Thoracic aorta (tissue), 2 donors: ENCODE measurements around the gene TADA1. TPM values are rescaled to one million over a fixed set of nuclear protein-coding genes. Genes with fewer than 3 reads are reported as not detected.
A peak's percentile ranks its signal among the peaks of the same experiment; 100 is the strongest.

Experiments used
- ATAC-seq: fragments of 150-250 bp; one replicate; pipeline ENCODE4 v1.8.0; 2017; ENCODE audit warnings: low read depth; ENCODE audit not compliant: insufficient number of reproducible peaks, low FRiP score
- DNase-seq: peaks from one replicate; pipeline ENCODE4 v3.0.0-alpha.2; 2020; ENCODE audit warnings: low spot score
- H3K27ac ChIP-seq, 2 donors: fragments of 200-600 bp; sonication (generic); 1 replicate in 1 of 2; 2 replicates in 1 of 2; pipeline ENCODE4 v1.5.1; 2016; ENCODE audit warnings: mild to moderate bottlenecking in 2 of 2, moderate library complexity in 2 of 2
- H3K27me3 ChIP-seq: fragments of 200-600 bp; sonication (generic); replicated peaks from 2 replicates; pipeline ENCODE4 v1.6.0; 2016; ENCODE audit warnings: mild to moderate bottlenecking; ENCODE audit not compliant: insufficient read depth
- H3K36me3 ChIP-seq: fragments of 200-600 bp; sonication (generic); one replicate; pipeline ENCODE4 v1.5.1; 2016
- H3K4me1 ChIP-seq, 2 donors: fragments of 200-600 bp; sonication (generic); 1 replicate in 1 of 2; 2 replicates in 1 of 2; pipeline versions ENCODE4 v1.5.1 to v1.6.0; 2016; ENCODE audit warnings: low read depth in 2 of 2, mild to moderate bottlenecking in 1 of 2; ENCODE audit not compliant: control insufficient read depth in 1 of 2
- H3K4me3 ChIP-seq: fragments of 200-600 bp; sonication (generic); 2 replicates; pipeline ENCODE4 v1.5.1; 2016; ENCODE audit warnings: mild to moderate bottlenecking
- H3K9me3 ChIP-seq: fragments of 200-600 bp; sonication (generic); 2 replicates; pipeline ENCODE4 v1.5.1; 2016
- total RNA-seq, 2 donors: library from RNA; depleted of rRNA; stranded (reverse); fragments of >200 nt; gene quantifications; one replicate each; pipeline versions ENCODE4 v1.1.0 to v1.2.3, GENCODE V29; 2016
- TF ChIP-seq, protein P1 (sequence below): fragments of 200-600 bp; sonication (generic); IDR thresholded peaks from one replicate; pipeline ENCODE4 v1.5.1; 2019; ENCODE audit warnings: antibody characterized with exemption

Gene TADA1
- total RNA-seq, 2 donors from 2014 or later: 5.7 to 6.5 TPM

DNA sequence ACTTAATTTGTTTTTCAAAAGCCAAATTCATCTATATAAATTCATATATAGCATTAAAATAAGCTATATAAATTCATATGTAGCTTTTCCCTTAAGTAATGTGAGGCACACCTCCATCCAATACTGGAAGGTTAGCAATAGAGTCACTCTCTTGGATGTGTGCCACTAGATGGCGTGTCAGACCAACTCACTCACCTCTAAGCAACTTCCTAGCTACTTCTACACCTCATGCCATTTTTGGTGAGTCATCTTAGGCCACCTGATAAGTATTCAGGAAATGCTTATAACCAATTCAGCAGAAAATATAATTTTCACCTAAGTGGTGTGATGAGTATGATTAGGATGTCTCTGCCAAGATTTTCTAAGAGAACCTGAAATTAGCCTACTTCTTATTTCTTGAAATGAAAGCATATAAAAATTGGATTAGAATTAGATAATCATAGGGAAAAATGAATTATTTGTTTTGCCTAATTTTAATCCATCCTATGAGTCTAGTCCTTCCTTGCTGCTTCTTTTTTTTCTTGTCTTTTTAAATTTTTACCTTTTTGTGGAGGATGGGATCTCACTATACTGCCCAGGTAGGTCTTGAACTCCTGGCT lies 34.4 kb upstream of the TADA1 start:
- no peak overlapping the region for H3K27ac ChIP-seq
- ATAC-seq: no peak
- peaks cover 5% of the 10 kb centered on the region for H3K9me3 ChIP-seq
- H3K27me3 ChIP-seq: no peaks in the 10 kb centered on the region
- no peaks in the 10 kb centered on the region for H3K36me3 ChIP-seq
- peaks cover 3 to 8% of the 10 kb centered on the region in 2 donors for H3K4me1 ChIP-seq
- no peak overlapping the region for H3K4me3 ChIP-seq
- TF ChIP-seq, protein P1, sequence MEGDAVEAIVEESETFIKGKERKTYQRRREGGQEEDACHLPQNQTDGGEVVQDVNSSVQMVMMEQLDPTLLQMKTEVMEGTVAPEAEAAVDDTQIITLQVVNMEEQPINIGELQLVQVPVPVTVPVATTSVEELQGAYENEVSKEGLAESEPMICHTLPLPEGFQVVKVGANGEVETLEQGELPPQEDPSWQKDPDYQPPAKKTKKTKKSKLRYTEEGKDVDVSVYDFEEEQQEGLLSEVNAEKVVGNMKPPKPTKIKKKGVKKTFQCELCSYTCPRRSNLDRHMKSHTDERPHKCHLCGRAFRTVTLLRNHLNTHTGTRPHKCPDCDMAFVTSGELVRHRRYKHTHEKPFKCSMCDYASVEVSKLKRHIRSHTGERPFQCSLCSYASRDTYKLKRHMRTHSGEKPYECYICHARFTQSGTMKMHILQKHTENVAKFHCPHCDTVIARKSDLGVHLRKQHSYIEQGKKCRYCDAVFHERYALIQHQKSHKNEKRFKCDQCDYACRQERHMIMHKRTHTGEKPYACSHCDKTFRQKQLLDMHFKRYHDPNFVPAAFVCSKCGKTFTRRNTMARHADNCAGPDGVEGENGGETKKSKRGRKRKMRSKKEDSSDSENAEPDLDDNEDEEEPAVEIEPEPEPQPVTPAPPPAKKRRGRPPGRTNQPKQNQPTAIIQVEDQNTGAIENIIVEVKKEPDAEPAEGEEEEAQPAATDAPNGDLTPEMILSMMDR: peak; percentile 22
- peak; percentile 11 for DNase-seq

DNA sequence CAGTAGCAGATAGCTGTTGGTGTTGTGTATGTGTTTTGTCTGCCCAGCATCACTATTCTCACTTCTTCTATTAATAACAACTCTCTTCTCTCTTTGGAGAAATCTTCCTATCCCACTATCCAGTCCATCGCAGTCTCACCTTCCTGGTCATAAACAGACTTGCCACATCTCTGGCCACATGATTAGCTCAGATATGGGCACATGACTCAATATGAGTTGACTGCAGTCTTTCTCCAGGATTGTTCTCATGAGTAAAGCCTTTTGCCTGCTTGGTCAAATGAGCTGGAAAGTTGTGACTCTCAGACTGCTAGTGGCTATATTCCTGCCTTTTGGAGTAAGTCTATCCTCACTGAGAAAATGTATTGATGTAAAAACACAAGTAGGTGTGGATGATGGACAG lies 32.9 kb upstream of the TADA1 start:
- Histone ChIP-seq H3K9me3 (peaks cover 5% of the 10 kb centered on the region), H3K27ac (no peak overlapping the region), H3K4me1 (peaks cover 9 to 18% of the 10 kb centered on the region in 2 donors), H3K27me3 (no peaks in the 10 kb centered on the region), H3K36me3 (no peaks in the 10 kb centered on the region), H3K4me3 (no peak overlapping the region)
- ATAC-seq (no peak), DNase-seq (no peak)
- TF ChIP-seq, protein P1: no peak

DNA sequence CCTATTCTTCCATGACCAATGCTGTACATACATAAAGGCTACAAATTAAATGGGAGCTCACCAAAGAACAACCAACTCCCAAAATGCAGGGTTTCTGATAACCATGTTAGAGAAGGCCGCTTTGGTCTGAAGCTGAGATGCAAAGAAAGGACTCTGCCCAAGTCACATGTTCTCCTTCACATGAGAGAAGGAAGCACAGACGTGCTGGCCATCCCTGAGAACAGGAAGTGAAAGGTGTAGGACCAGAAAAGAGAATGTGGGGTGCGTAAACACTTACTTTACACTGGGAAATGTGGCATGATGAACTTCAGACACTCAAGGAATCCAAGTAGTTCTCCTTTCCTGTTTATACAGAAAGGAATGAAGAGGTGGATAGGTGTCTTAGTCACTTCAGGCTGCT lies 31.7 kb upstream of the TADA1 start:
- Histone ChIP-seq H3K36me3 (no peaks in the 10 kb centered on the region), H3K27me3 (no peaks in the 10 kb centered on the region), H3K4me1 (peaks cover 9 to 18% of the 10 kb centered on the region in 2 donors), H3K27ac (no peak overlapping the region), H3K4me3 (no peak overlapping the region), H3K9me3 (peaks cover 5% of the 10 kb centered on the region)
- TF ChIP-seq, protein P1: no peak
- no peak for DNase-seq
- no peak for ATAC-seq

DNA sequence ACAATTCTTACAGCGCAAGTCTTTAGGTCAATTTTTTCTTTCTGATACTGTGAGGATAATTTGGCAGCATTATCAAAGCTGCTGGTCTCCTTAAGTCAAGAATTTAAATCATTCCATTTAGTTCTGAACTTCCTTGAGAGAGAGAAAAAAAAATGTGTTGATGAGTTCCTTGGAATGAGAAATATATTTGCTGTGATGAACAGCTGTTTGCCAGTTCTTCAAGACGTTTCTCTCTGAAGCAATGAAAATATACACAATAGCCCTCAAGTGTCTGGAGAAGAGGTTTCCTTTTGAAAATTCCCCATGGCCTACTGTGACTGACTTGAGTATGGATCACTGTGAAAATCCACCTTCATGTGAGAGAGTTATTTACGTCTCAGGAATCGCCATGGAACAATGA lies 31.0 kb upstream of the TADA1 start:
- Histone ChIP-seq H3K4me1 (peaks cover 9 to 18% of the 10 kb centered on the region in 2 donors), H3K27me3 (no peaks in the 10 kb centered on the region), H3K36me3 (no peaks in the 10 kb centered on the region), H3K9me3 (peaks cover 5% of the 10 kb centered on the region), H3K27ac (no peak overlapping the region), H3K4me3 (no peak overlapping the region)
- TF ChIP-seq, protein P1: no peak
- ATAC-seq: no peak
- no peak for DNase-seq

DNA sequence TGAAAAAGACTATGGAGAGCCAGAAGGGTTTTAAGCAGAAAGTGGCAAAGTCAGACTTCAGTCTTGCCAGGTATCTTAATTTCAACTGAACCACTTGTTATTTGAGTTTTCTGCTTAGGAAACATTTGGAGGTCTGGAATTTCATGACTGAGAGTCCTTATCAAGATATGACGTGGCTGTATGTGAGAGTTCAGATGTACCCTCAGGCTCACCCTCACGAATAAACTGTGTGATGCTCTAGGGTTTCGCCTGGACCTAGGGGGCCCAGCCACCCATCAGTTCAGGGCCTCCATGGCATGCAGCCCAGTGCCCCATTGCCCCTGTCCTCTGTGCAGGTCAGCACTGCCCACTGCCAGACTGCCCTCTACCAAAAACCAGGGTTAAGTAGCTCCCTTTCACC lies 30.6 kb upstream of the TADA1 start:
- no peak overlapping the region for H3K4me3 ChIP-seq
- H3K36me3 ChIP-seq: no peaks in the 10 kb centered on the region
- no peak for ATAC-seq
- peak overlapping the region in 1 of 2 donors; percentile 60 for H3K27ac ChIP-seq
- DNase-seq: no peak
- H3K27me3 ChIP-seq: no peaks in the 10 kb centered on the region
- peaks cover 5% of the 10 kb centered on the region for H3K9me3 ChIP-seq
- TF ChIP-seq, protein P1: no peak
- peaks cover 9 to 18% of the 10 kb centered on the region in 2 donors for H3K4me1 ChIP-seq
